HL-60 (cell line): ENCODE measurements around the gene PLOD3.

Experiments used
- DNase-seq, 2 experiments: peaks; one replicate each; pipeline ENCODE4 v3.0.0-alpha.2; 2010 to 2020; ENCODE audit warnings: low read depth in 1 of 2, low spot score in 1 of 2
- H3K27ac ChIP-seq: fragments of 250-450 bp; sonication (Bioruptor Pico); replicated peaks from 2 replicates; pipeline ENCODE4 v1.5.1; 2020; ENCODE audit warnings: mild to moderate bottlenecking, moderate library complexity
- H3K27me3 ChIP-seq: fragments of 250-450 bp; sonication (Bioruptor Pico); 2 replicates; pipeline ENCODE4 v1.5.1; 2021; ENCODE audit warnings: mild to moderate bottlenecking, moderate library complexity; ENCODE audit not compliant: insufficient read depth, poor library complexity, severe bottlenecking
- H3K4me3 ChIP-seq: replicated peaks from 2 replicates; pipeline ENCODE4 v1.5.1; 2011; ENCODE audit warnings: mild to moderate bottlenecking, control low read depth, low read length; ENCODE audit not compliant: insufficient read depth
- CTCF ChIP-seq: IDR thresholded peaks from one replicate; pipeline ENCODE4 v1.5.1; 2011; ENCODE audit warnings: low read length, control low read depth, inconsistent platforms; ENCODE audit not compliant: insufficient read depth
- GABPA ChIP-seq: IDR thresholded peaks from 2 replicates; pipeline ENCODE4 v1.6.1; 2012; ENCODE audit warnings: low read depth
- POLR2AphosphoS5 ChIP-seq: IDR thresholded peaks from 2 replicates; pipeline ENCODE4 v1.6.1; 2012; ENCODE audit warnings: low read depth
- REST ChIP-seq: IDR thresholded peaks from 2 replicates; pipeline ENCODE4 v1.6.1; 2012; ENCODE audit warnings: low read depth; ENCODE audit not compliant: insufficient replicate concordance
- SPI1 ChIP-seq: IDR thresholded peaks from 2 replicates; pipeline ENCODE4 v1.6.1; 2012; ENCODE audit warnings: low read depth, mild to moderate bottlenecking, borderline replicate concordance

Gene PLOD3

GRCh38 chr7:101171442-101171837, 45.9 kb downstream of the PLOD3 start:
- H3K4me3 ChIP-seq = no peak overlapping the region
- H3K27me3 ChIP-seq = peaks cover 84% of the 10 kb centered on the region
- no peak for TF ChIP-seq CTCF
- no peak for TF ChIP-seq REST
- no peak for DNase-seq
- no peak overlapping the region for H3K27ac ChIP-seq

GRCh38 chr7:101170617-101171441, 46.6 kb downstream of the PLOD3 start:
- peak in 1 of 2 experiments; percentile 52 for DNase-seq
- TF ChIP-seq SPI1 (no peak), CTCF (no peak), REST (no peak), GABPA (no peak), POLR2AphosphoS5 (no peak)
- H3K27ac ChIP-seq = no peak overlapping the region
- H3K4me3 ChIP-seq = no peak overlapping the region
- peaks cover 83% of the 10 kb centered on the region for H3K27me3 ChIP-seq

GRCh38 chr7:101169838-101170551, 47.4 kb downstream of the PLOD3 start:
- TF ChIP-seq REST (no peak), GABPA (no peak), POLR2AphosphoS5 (no peak), CTCF (peak; percentile 85)
- DNase-seq = peak in 1 of 2 experiments; percentile 60
- peaks cover 84% of the 10 kb centered on the region for H3K27me3 ChIP-seq
- no peak overlapping the region for H3K4me3 ChIP-seq
- no peak overlapping the region for H3K27ac ChIP-seq
